WTC11 (cell line): ENCODE data around the gene FGF18. TPM values are rescaled to one million over a fixed set of nuclear protein-coding genes. Genes with fewer than 3 reads are reported as not detected.

Experiments
- ATAC-seq: fragments of 200-7000 bp; cut with Tn5 transposase; 2 replicates; pipeline ENCODE4 v1.10.0; 2021; ENCODE audit warnings: mild to moderate bottlenecking, moderate library complexity
- CTCF ChIA-PET: fragments of 300-600 bp; sonication (Branson Sonifier 250); formaldehyde crosslinking; loops from one replicate; lab custom pipeline; 2021; ENCODE audit warnings: antibody characterized with exemption; lab: Charles Lee
- POLR2A ChIA-PET: fragments of 350-600 bp; sonication (Branson Sonifier 250); formaldehyde crosslinking; loops from one replicate; lab custom pipeline; 2021; ENCODE audit warnings: antibody characterized with exemption; lab: Charles Lee
- DNase-seq: peaks from one replicate; pipeline ENCODE4 v3.0.0; 2021; ENCODE audit warnings: low spot score
- H3K27ac Mint-ChIP-seq: 2 replicates; pipeline ENCODE4 v1.8.0; 2021; ENCODE audit warnings: mixed read lengths
- H3K27me3 Mint-ChIP-seq: 2 replicates; pipeline ENCODE4 v1.8.0; 2021; ENCODE audit warnings: low read depth, mild to moderate bottlenecking, moderate library complexity, mixed read lengths
- H3K36me3 Mint-ChIP-seq: 2 replicates; pipeline ENCODE4 v1.8.0; 2021; ENCODE audit warnings: mixed read lengths
- H3K4me1 Mint-ChIP-seq: 2 replicates; pipeline ENCODE4 v1.8.0; 2022; ENCODE audit warnings: mixed read lengths
- H3K4me3 Mint-ChIP-seq: 2 replicates; pipeline ENCODE4 v1.8.0; 2021; ENCODE audit warnings: mild to moderate bottlenecking, moderate library complexity, mixed read lengths
- H3K9me3 Mint-ChIP-seq: 2 replicates; pipeline ENCODE4 v1.8.0; 2021; ENCODE audit warnings: mixed read lengths
- ESRRA ChIP-seq: sonication (generic); formaldehyde crosslinking; IDR thresholded peaks from 2 replicates; pipeline ENCODE4 v1.8.1; 2022; ENCODE audit warnings: mild to moderate bottlenecking, missing genetic modification reagents, borderline replicate concordance
- FOXJ3 ChIP-seq: sonication (generic); formaldehyde crosslinking; IDR thresholded peaks from 2 replicates; pipeline ENCODE4 v1.9.0; 2021; ENCODE audit warnings: missing genetic modification reagents, mild to moderate bottlenecking, borderline replicate concordance
- FOXP1 ChIP-seq: sonication (generic); formaldehyde crosslinking; IDR thresholded peaks from 2 replicates; pipeline ENCODE4 v1.8.0; 2022; ENCODE audit warnings: missing genetic modification reagents, mild to moderate bottlenecking, moderate library complexity, borderline replicate concordance
- GABPB1 ChIP-seq: sonication (generic); formaldehyde crosslinking; IDR thresholded peaks from 2 replicates; pipeline ENCODE4 v1.8.1; 2023; ENCODE audit warnings: mild to moderate bottlenecking, missing genetic modification reagents
- HMGXB4 ChIP-seq: sonication (generic); formaldehyde crosslinking; IDR thresholded peaks from 2 replicates; pipeline ENCODE4 v1.8.1; 2023; ENCODE audit warnings: mild to moderate bottlenecking, moderate library complexity, missing genetic modification reagents
- JUN ChIP-seq: sonication (generic); formaldehyde crosslinking; IDR thresholded peaks from 2 replicates; pipeline ENCODE4 v1.8.0; 2023; ENCODE audit warnings: mild to moderate bottlenecking, missing genetic modification reagents
- MLX ChIP-seq: sonication (generic); formaldehyde crosslinking; IDR thresholded peaks from 2 replicates; pipeline ENCODE4 v1.8.1; 2023; ENCODE audit warnings: mild to moderate bottlenecking, missing genetic modification reagents, moderate library complexity
- MYBL2 ChIP-seq: sonication (generic); formaldehyde crosslinking; IDR thresholded peaks from 2 replicates; pipeline ENCODE4 v1.8.1; 2023; ENCODE audit warnings: mild to moderate bottlenecking, moderate library complexity, missing genetic modification reagents
- NFE2L1 ChIP-seq: sonication (generic); formaldehyde crosslinking; IDR thresholded peaks from 2 replicates; pipeline ENCODE4 v1.8.1; 2023; ENCODE audit warnings: missing genetic modification reagents
- NFYB ChIP-seq: sonication (generic); formaldehyde crosslinking; conservative IDR thresholded peaks from 2 replicates; pipeline ENCODE4 v1.8.0; 2022; ENCODE audit warnings: low read depth, missing genetic modification reagents
- NR1H2 ChIP-seq: sonication (generic); formaldehyde crosslinking; IDR thresholded peaks from 2 replicates; pipeline ENCODE4 v1.9.0; 2021; ENCODE audit warnings: mild to moderate bottlenecking, moderate library complexity, missing genetic modification reagents
- NR2C2 ChIP-seq: sonication (generic); formaldehyde crosslinking; IDR thresholded peaks from 2 replicates; pipeline ENCODE4 v1.8.0; 2022; ENCODE audit warnings: mild to moderate bottlenecking, missing genetic modification reagents
- NR3C1 ChIP-seq: sonication (generic); formaldehyde crosslinking; conservative IDR thresholded peaks from 2 replicates; pipeline ENCODE4 v1.8.1; 2023; ENCODE audit warnings: low read depth, mild to moderate bottlenecking, missing genetic modification reagents
- RORB ChIP-seq: fragments of 250-450 bp; sonication (Bioruptor Pico); IDR thresholded peaks from 2 replicates; pipeline ENCODE4 v1.9.0; 2021; ENCODE audit warnings: mild to moderate bottlenecking
- TCF7 ChIP-seq: sonication (generic); formaldehyde crosslinking; IDR thresholded peaks from 2 replicates; pipeline ENCODE4 v1.8.0; 2022; ENCODE audit warnings: mild to moderate bottlenecking, low read depth, missing genetic modification reagents, moderate library complexity
- ZNF416 ChIP-seq: fragments of 250-450 bp; sonication (Bioruptor Pico); IDR thresholded peaks from 2 replicates; pipeline ENCODE4 v1.9.0; 2021; ENCODE audit warnings: mild to moderate bottlenecking, inconsistent platforms
- total RNA-seq: library from RNA; stranded (reverse); gene quantifications from 3 replicates; pipeline ENCODE4 v1.2.3, GENCODE V29; 2021
- TF ChIP-seq, protein P1 (sequence below): sonication (generic); formaldehyde crosslinking; IDR thresholded peaks from 2 replicates; pipeline ENCODE4 v1.8.1; 2022; ENCODE audit warnings: mild to moderate bottlenecking, moderate library complexity, missing genetic modification reagents
- TF ChIP-seq, protein P2 (sequence below): fragments of 250-450 bp; sonication (Bioruptor Pico); IDR thresholded peaks from 2 replicates; pipeline ENCODE4 v2.1.2; 2022; ENCODE audit warnings: mild to moderate bottlenecking, moderate library complexity

FGF18 gene
- total RNA-seq, 1 experiment from 2014 or later = 0.72 TPM

DNA sequence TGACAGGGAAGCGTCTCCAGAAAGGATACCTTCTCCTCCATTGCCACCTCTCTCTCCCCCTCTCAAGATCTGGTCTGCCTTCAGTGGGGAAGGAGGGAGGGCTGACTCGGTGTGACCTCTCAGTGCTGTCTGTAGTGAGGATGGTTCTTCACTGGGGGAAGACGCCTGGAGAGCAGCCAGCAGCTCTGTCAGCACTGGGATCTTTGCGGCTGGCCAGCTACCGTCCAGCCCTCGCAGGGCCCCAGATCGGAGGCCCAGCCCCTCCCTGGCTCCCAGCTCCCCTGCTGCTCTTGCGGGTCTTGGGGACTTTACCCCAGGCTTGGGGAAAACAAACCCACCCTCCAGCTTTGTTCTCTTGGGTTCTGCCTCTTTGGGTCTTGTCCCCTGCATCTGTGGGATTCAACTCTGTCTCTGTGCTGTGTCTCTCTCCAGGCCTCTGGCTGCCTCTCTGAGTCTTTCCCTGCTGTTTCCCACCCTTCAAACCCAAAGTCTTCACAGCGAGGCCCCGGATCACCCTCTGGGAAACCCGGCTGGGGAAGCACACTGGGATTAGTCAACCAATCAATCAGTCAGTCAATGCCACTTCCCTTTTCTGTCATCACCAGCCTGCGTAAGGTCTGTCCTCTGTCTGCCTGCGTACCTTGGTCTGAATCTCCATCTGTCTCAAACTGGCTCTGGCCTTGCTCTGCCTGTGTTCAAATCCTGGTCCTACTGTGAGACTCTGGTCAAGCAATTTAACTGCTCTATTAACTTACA is 23.0 kb downstream of the FGF18 start (continued):
- TF ChIP-seq HMGXB4 (CRISPR knock-in tag) (no peak), NFYB (CRISPR knock-in tag) (no peak), MYBL2 (CRISPR knock-in tag) (no peak)
- TF ChIP-seq, protein P1, sequence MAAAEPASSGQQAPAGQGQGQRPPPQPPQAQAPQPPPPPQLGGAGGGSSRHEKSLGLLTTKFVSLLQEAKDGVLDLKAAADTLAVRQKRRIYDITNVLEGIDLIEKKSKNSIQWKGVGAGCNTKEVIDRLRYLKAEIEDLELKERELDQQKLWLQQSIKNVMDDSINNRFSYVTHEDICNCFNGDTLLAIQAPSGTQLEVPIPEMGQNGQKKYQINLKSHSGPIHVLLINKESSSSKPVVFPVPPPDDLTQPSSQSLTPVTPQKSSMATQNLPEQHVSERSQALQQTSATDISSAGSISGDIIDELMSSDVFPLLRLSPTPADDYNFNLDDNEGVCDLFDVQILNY (CRISPR knock-in tag) = no peak
- TF ChIP-seq, protein P2, sequence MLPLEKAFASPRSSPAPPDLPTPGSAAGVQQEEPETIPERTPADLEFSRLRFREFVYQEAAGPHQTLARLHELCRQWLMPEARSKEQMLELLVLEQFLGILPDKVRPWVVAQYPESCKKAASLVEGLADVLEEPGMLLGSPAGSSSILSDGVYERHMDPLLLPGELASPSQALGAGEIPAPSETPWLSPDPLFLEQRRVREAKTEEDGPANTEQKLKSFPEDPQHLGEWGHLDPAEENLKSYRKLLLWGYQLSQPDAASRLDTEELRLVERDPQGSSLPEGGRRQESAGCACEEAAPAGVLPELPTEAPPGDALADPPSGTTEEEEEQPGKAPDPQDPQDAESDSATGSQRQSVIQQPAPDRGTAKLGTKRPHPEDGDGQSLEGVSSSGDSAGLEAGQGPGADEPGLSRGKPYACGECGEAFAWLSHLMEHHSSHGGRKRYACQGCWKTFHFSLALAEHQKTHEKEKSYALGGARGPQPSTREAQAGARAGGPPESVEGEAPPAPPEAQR (CRISPR knock-in tag) = no peak

GRCh38 chr5:171444582-171444981 is 25.1 kb downstream of the FGF18 start:
- Mint-ChIP-seq H3K4me3 (no peak overlapping the region), H3K36me3 (no peaks in the 10 kb centered on the region), H3K27ac (no peak overlapping the region), H3K27me3 (peaks cover 8% of the 10 kb centered on the region), H3K9me3 (no peaks in the 10 kb centered on the region), H3K4me1 (peaks cover 34% of the 10 kb centered on the region)
- ATAC-seq = no peak
- POLR2A ChIA-PET = no interaction called here
- no peak for DNase-seq
- TF ChIP-seq ESRRA (CRISPR knock-in tag) = no peak
- no peak for TF ChIP-seq RORB (CRISPR knock-in tag)
- no peak for TF ChIP-seq ZNF416
- no peak for TF ChIP-seq MYBL2 (CRISPR knock-in tag)
- TF ChIP-seq NR2C2 = no peak
- no peak for TF ChIP-seq FOXJ3 (CRISPR knock-in tag)
- TF ChIP-seq JUN (CRISPR knock-in tag) = no peak
- TF ChIP-seq GABPB1 (CRISPR knock-in tag) = no peak
- TF ChIP-seq TCF7 = no peak
- TF ChIP-seq NR3C1 (CRISPR knock-in tag) = no peak
- TF ChIP-seq FOXP1 = no peak
- no peak for TF ChIP-seq NFE2L1 (CRISPR knock-in tag)
- TF ChIP-seq MLX = no peak
- no peak for TF ChIP-seq NR1H2
- TF ChIP-seq, protein P1 (CRISPR knock-in tag) = no peak
- CTCF ChIA-PET = interaction anchor here (0.6 to 2.1 kb wide), 5 partner anchors 9 to 41 kb away, joined by 4 to 8 read pairs (median 4); no protein-coding TSS in a partner anchor
